ENCODE results near the gene IL1RAP.

IL1RAP gene

GRCh38 chr3:190522621-190523222 is 8.8 kb downstream of the IL1RAP start:
- Mint-ChIP-seq H3K9me3 (peaks cover 3% of the 10 kb centered on the region), H3K36me3 (ENCODE audit: low read depth) (peaks cover 5% of the 10 kb centered on the region), H3K4me1 (peaks cover 5% of the 10 kb centered on the region), H3K4me3 (no peak overlapping the region), H3K27ac (no peak overlapping the region), H3K27me3 (ENCODE audit: low read depth, poor library complexity) (no peaks in the 10 kb centered on the region)
- DNase-seq = no peak
- TF ChIP-seq, protein P1, sequence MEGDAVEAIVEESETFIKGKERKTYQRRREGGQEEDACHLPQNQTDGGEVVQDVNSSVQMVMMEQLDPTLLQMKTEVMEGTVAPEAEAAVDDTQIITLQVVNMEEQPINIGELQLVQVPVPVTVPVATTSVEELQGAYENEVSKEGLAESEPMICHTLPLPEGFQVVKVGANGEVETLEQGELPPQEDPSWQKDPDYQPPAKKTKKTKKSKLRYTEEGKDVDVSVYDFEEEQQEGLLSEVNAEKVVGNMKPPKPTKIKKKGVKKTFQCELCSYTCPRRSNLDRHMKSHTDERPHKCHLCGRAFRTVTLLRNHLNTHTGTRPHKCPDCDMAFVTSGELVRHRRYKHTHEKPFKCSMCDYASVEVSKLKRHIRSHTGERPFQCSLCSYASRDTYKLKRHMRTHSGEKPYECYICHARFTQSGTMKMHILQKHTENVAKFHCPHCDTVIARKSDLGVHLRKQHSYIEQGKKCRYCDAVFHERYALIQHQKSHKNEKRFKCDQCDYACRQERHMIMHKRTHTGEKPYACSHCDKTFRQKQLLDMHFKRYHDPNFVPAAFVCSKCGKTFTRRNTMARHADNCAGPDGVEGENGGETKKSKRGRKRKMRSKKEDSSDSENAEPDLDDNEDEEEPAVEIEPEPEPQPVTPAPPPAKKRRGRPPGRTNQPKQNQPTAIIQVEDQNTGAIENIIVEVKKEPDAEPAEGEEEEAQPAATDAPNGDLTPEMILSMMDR (IDR thresholded peaks at IDR 0.05) = no peak

GRCh38 chr3:190524942-190525341 is 11.1 kb downstream of the IL1RAP start:
- no peaks in the 10 kb centered on the region for H3K36me3 Mint-ChIP-seq (ENCODE audit: low read depth)
- DNase-seq = no peak
- H3K4me3 Mint-ChIP-seq = no peak overlapping the region
- H3K4me1 Mint-ChIP-seq = peaks cover 14% of the 10 kb centered on the region
- no peaks in the 10 kb centered on the region for H3K27me3 Mint-ChIP-seq (ENCODE audit: low read depth, poor library complexity)
- TF ChIP-seq, protein P1 (IDR thresholded peaks at IDR 0.05) = no peak
- no peak overlapping the region for H3K27ac Mint-ChIP-seq
- no peaks in the 10 kb centered on the region for H3K9me3 Mint-ChIP-seq

- Mint-ChIP-seq H3K4me3 (no peak overlapping the region), H3K36me3 (ENCODE audit: low read depth) (no peaks in the 10 kb centered on the region), H3K4me1 (peaks cover 14% of the 10 kb centered on the region), H3K27ac (no peak overlapping the region), H3K9me3 (no peaks in the 10 kb centered on the region), H3K27me3 (ENCODE audit: low read depth, poor library complexity) (no peaks in the 10 kb centered on the region)
- TF ChIP-seq, protein P1 (IDR thresholded peaks at IDR 0.05) = no peak
- no peak for DNase-seq
These were observed 11.7 kb downstream of the IL1RAP start for GRCh38 chr3:190525634-190526033.

DNA sequence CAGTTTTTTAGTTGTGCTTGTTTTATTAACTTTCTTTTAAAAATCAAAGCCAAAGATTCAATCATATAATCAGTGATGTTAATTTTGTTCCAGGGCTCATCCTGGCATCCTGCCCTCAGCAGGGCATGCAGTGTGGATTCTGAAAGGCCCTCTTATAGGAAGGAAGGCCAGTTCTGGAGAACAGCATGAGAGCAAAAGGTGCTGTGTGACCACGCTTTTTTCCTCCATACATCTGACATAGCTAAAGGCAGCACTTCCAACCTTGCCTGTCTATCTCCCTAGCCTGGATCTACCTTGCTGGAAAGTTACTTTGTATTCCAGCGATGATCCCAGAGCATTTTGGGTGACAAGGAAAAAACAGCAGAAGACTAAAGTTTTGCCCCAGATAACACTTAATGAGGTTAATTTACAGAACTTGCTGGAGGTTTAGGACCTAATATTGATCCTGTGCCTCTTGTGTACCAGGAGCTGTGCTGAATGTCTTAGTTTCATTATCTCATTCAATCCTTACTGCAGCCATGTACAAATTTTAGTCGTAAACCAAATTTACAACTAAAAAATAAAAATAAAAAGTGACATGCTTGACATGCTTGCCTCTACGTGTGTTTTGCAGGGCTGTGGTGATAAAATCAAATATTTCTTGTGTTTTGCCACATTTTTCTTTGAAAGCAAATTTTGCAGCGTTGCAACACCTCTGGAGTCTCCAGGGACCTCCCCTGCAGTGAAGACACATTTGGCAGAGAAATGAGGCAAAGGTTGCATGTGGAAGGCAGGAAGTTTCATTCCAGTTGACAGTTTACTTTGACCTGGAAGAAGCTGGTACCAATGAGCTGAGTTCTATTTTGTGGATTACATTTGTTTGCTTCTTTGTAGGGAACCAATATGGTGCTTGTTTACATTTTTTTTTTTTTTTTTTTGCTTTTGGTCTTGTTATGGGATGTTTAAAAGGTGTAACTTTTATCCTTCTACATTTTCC is 13.2 kb downstream of the IL1RAP start:
- no peaks in the 10 kb centered on the region for H3K9me3 Mint-ChIP-seq
- TF ChIP-seq, protein P1 (IDR thresholded peaks at IDR 0.05) = no peak
- no peak overlapping the region for H3K27ac Mint-ChIP-seq
- H3K27me3 Mint-ChIP-seq (ENCODE audit: low read depth, poor library complexity) = peaks cover 2% of the 10 kb centered on the region
- H3K4me3 Mint-ChIP-seq = no peak overlapping the region
- no peak for DNase-seq
- no peaks in the 10 kb centered on the region for H3K36me3 Mint-ChIP-seq (ENCODE audit: low read depth)
- H3K4me1 Mint-ChIP-seq = peaks cover 14% of the 10 kb centered on the region

DNA sequence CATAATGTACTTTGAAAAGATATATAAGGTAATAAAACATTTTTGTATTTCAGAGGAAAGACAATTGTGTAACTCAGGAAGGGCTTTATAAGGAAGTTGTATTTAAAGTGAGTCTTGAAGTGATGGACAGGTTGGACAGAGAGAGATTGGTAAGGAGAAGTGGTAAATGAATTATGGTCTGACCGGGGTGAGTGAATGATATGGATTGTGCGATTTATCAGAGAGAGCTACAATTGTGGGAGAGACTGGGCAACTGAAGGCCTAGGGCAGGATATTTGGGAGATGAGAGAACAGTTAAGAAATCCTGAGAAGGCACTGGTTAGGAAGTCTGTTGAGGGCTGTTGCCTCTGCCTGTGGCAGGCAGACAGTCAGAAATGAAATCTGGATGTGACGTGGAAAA is 14.8 kb downstream of the IL1RAP start:
- Mint-ChIP-seq H3K4me1 (peaks cover 25% of the 10 kb centered on the region), H3K36me3 (ENCODE audit: low read depth) (no peaks in the 10 kb centered on the region), H3K9me3 (no peaks in the 10 kb centered on the region), H3K27ac (no peak overlapping the region), H3K4me3 (no peak overlapping the region), H3K27me3 (ENCODE audit: low read depth, poor library complexity) (peaks cover 2% of the 10 kb centered on the region)
- TF ChIP-seq, protein P1 (IDR thresholded peaks at IDR 0.05) = no peak
- DNase-seq = no peak

All from nephron progenitor cell (in vitro differentiated cells).